GM18519 (cell line): ENCODE measurements around the gene SF3A2.
"Not testable (repeated sequence)": the region's sequence is repeated elsewhere in the genome, so short reads cannot be mapped to it uniquely, and the experiment has no call there.

Experiments
- ATAC-seq: cut with Tn5 transposase; IDR thresholded peaks from one replicate; pipeline ENCODE4 v1.9.1; 2021; ENCODE audit warnings: mild to moderate bottlenecking, moderate library complexity; ENCODE audit not compliant: unreplicated experiment, low FRiP score

Gene SF3A2

DNA sequence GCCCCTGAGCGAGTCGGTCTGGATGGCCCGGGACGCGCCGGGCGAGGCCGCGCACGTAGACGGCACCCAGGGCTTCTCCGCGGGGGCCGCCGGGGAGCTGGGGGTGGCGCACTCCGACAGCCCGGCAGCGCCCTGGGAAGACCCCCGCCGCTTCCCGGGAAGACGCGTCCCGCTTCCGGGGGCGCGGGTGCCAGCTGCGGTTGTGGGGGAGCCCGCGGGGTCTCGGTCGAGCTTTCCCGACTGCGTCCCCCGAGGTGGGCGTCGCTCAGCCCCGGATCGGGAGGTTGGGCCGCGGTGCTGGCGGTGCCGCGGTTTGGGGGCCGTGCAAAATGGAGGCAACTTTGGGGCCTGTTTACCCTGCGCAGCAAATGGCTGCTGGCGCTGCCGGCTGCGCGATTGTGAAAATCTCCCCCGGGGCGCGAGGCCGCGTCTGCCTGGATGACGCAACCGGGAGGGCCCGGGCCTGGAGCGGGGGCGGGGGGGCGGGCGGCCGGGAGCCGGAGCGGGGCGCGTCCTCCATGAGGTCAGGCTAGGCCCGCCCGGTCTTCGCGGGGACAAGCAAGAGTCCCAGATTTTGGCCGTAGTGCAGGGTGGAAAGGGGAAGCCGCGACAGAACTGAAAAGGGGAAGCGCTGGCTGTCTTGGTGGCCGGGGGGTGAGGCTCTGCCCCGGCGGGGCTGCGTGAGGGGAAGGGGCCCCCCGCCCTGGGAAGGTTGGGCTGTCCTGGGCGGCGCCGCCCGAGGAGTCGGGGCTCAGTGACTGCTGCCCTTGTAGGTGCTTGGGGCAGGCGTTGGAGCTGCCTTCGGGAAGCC lies 34.0 kb downstream of the SF3A2 start:
- ATAC-seq = no peak

- ATAC-seq = no peak
Observed at GRCh38 chr19:2271234-2272103, 34.8 kb downstream of the SF3A2 start.

DNA sequence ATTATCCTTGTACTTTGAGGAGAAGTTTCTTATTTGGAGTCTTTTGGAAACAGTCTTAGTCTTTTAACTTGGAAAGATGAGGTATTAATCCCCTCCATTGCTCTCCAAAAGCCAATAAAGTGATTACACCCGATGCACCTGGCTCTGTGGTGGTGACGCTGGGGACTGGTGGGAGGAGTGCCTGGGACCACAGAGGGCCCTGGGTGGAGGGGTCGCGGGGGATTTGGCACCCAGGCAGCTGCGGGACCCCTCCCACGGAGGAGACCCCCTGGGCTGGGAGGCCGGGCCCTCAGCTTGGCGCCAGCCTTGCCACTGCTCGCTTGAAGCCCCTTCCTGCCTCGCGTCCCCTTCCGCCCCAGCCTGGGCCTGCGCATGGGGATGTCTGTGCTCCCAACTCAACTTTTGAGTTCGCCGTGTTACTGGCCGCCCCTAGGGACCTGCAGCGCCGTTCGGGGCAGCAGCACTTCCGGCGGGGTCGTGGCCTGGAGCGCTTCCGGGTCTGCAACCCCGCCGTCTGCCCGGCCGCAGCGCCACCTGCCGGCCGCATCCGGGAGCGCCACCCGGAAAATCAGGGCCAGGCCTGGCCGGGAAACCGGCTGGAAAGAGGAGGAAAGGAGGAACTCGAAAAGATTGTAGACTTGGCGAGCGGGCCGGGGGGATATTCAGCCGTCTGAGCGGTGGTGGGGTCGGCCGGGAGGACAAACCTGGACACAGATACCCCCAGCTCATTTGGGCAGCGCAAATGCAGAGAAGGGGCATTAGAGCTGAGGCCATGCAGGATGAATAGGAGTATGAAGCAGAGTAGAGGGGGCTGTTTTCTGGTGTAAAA lies 36.9 kb downstream of the SF3A2 start:
- ATAC-seq = no peak

DNA sequence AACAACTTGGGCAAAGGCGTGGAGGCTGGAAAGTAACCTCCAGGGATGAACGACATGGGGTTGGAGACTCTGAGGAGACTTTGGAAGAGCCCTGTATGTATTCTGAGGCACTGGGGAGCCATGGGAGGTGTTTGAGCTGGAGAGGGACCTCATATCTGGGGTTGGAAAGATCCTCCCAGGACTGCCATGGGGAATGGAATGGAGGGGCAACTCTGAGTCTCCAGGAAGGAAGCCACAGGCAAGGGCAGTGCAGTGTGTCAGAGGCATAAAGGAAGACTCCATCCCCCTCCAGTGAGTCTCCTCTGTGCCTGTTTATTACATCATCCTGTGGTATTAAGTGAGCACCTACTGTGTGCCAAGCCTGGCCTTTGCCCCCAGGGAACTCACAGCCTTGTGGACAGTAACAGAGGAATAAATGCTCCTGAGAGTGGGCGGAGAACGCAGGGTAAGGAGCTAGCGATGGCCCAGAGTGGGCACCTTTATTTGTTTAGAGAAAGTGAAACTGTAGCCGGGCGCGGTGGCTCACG lies 37.6 kb downstream of the SF3A2 start:
- ATAC-seq = no peak

- ATAC-seq = no peak
Observed at GRCh38 chr19:2274931-2275535, 38.4 kb downstream of the SF3A2 start.

- ATAC-seq = no peak
Observed at GRCh38 chr19:2275588-2276428, 39.2 kb downstream of the SF3A2 start.

- no peak for ATAC-seq
Observed at GRCh38 chr19:2276429-2276986, 39.9 kb downstream of the SF3A2 start.

DNA sequence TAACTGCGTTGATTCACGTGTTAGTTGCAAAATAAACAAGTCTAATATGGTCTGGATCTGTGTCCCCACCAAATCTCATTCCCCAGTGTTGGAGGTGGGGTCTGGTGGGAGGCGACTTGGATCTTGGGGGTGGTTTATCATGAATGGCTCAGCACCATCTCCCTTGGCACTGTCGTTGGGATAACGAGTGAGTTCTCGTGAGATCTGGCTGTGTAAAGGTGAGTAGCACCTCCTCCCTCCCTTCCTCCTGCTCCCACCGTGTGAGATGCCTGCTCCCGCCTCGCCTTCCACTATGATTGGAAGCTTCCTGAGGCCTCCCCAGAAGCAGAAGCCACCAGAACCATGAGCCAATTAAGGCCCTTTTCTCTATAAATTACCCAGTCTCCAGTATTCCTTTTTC lies 40.5 kb downstream of the SF3A2 start:
- ATAC-seq = no peak

- ATAC-seq = no peak
Observed at GRCh38 chr19:2278459-2279158, 42.0 kb downstream of the SF3A2 start.

- ATAC-seq = no peak
Observed at GRCh38 chr19:2280633-2281264, 44.1 kb downstream of the SF3A2 start.

DNA sequence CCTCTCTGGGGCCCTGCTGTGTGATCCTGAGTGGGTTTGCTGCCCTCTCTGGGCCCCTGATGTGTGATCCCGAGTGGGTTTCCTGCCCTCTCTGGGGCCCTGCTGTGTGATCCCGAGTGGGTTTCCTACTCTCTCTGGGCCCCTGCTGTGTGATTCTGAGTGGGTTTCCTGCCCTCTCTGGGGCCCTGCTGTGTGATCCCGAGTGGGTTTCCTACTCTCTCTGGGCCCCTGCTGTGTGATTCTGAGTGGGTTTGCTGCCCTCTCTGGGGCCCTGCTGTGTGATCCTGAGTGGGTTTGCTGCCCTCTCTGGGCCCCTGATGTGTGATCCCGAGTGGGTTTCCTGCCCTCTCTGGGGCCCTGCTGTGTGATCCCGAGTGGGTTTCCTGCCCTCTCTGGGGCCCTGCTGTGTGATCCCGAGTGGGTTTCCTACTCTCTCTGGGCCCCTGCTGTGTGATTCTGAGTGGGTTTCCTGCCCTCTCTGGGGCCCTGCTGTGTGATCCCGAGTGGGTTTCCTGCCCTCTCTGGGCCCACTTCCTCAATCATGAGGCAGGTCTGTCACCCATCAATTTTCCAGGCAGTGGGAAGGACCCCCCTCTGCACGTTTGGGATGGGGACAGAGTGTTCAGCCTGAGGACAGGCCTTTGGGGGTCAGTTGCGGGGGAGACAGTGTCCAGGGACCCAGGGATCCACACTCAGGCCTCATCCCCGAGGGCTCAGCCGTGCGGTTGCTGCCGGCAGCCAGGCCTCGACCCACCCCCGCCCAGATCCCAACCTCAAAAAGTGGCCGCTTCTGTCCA lies 44.8 kb downstream of the SF3A2 start:
- not testable (repeated sequence) for ATAC-seq

GRCh38 chr19:2282062-2282861 lies 45.6 kb downstream of the SF3A2 start, which contains the start of gene PEAK3:
Gene PEAK3 (minus strand): TSS chr19:2282175. CDS start chr19:2280931, 1,244 bp downstream.
- no peak for ATAC-seq

DNA sequence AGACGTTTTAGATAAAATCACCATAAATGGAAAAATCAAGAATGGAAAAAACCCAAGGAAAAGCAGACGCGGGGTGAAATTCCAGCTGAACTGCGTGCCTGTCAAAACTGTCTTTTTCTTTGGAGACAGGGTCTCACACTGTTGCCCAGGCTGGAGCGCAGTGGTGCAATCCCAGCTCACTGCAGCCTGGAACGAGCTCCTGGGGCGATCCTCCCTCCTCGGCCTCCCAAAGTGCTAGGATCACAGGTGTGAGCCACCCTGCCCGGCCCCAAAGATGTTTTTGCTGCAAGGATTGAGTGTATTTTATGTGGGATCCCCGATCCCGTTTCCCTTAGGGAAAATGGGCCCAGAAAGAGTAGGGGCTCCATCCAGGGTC lies 46.2 kb downstream of the SF3A2 start:
- ATAC-seq = no peak

DNA sequence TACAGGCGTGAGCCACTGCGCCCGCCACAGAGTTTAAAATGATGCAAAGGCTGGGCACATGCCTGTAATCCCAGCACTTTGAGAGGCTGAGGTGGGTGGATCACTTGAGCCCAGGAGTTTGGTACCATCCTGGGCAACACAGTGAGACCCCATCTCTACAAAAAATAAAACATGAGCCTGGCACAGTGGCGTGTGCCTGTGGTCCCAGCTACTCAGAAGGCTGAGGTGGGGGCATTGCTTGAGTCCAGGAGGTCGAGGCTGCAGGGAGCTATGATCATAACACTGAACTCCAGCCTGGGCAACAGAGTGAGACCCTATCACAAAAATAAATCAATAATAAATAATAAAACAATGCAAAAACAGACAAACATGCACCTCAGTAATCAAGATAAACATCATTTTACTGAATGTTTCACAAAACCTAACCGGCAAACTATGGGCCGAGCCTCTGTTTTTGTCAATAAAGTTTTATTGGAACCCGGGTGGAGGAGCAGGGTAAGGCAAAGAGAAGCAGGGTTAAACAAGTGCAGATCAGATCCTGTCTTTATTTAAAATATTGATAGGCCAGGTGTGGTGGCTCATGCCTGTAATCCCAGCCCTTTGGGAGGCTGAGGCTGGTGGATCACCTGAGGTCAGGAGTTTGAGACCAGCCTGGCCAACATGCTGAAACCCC lies 47.3 kb downstream of the SF3A2 start:
- ATAC-seq = no peak

DNA sequence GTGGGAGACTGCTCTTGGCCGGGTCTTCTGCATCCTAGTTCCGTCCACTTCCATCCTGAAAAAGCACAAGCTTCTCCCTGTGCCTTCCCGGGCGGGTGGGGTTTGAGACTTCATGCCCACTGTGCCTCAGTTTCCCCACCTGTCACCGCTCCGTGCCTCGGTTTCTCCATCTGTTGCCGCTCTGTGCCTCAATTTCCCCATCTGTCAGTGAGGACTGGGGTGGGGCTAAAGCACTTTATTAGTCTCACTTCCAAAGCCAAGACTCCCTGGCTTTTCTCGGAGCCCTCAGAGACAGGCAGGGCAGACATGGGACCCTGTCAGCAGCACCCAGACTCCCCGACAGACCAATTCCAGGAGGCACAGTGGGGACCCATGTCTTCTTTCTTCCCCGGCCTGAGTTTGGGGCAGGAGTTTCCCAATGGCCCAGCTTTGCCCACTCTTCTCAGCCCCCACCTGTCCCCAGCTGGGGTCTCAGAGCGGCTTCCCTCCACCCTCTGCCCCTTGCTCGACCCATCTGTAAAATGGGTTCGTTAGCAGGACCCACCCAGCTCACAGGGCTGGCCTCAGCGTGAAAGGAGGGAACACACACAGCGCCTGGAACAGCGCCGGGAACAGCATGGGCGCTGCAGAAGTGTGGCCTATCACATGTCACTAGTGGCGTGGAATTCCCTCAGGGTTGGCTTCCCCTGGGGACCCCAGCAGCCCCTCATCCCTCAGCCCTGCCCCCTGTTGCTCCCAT lies 49.9 kb downstream of the SF3A2 start:
- no peak for ATAC-seq
